Measurements from ENCODE around the gene PI4K2B. TPM values are rescaled to one million over a fixed set of nuclear protein-coding genes. Genes with fewer than 3 reads are reported as not detected.

PI4K2B gene
- total RNA-seq, 1 experiment from 2014 or later, result 10.3 TPM

GRCh38 chr4:25283948-25284347 is 50.1 kb downstream of the PI4K2B start:
- Histone ChIP-seq H4K5ac (ENCODE audit: insufficient read length, low read depth, low read length) (no peak overlapping the region), H2AFZ (ENCODE audit: low read length) (no peak overlapping the region), H4K20me1 (ENCODE audit: control insufficient read depth, insufficient read depth, insufficient read length) (no peaks in the 10 kb centered on the region), H2BK12ac (ENCODE audit: insufficient read length, low read depth, low read length) (no peak overlapping the region), H3K4me1 (ENCODE audit: insufficient read depth, low read length) (no peaks in the 10 kb centered on the region), H3K14ac (ENCODE audit: insufficient read depth, low read length) (no peak overlapping the region), H2BK120ac (ENCODE audit: low read depth, low read length, poor library complexity, severe bottlenecking) (no peak overlapping the region), H2AK5ac (ENCODE audit: insufficient read length, low read length) (no peak overlapping the region), H3K4me2 (ENCODE audit: insufficient read depth, insufficient read length, low read length) (no peak overlapping the region), H3K4ac (ENCODE audit: low read depth, low read length) (no peak overlapping the region), H3K23me2 (ENCODE audit: insufficient read length, low read depth, low read length, poor library complexity, severe bottlenecking) (no peaks in the 10 kb centered on the region), H3K18ac (ENCODE audit: insufficient read length, low read depth, low read length) (no peak overlapping the region), H4K91ac (ENCODE audit: insufficient read length, low read depth, low read length) (no peak overlapping the region), H3K27me3 (ENCODE audit: insufficient read depth, low read length) (no peaks in the 10 kb centered on the region), H3K23ac (ENCODE audit: insufficient read length, low read depth, low read length) (no peak overlapping the region), H2BK5ac (ENCODE audit: insufficient read length, low read length) (no peak overlapping the region), H3K9ac (ENCODE audit: extremely low read depth, insufficient read length, low read length) (no peak overlapping the region), H2BK20ac (ENCODE audit: low read depth, low read length, poor library complexity, severe bottlenecking) (no peak overlapping the region), H3K27ac (ENCODE audit: insufficient read length, low read depth, low read length) (no peak overlapping the region), H4K8ac (replicated peaks; ENCODE audit: insufficient read length, low read depth, low read length) (no peak overlapping the region), H2BK15ac (ENCODE audit: low read depth, low read length) (no peak overlapping the region), H3K56ac (ENCODE audit: insufficient read length, low read depth, low read length) (no peak overlapping the region), H3K79me1 (ENCODE audit: insufficient read depth, low read depth, low read length, poor library complexity, severe bottlenecking) (no peaks in the 10 kb centered on the region), H3T11ph (ENCODE audit: low read length) (no peak overlapping the region), H3K79me2 (ENCODE audit: insufficient read depth, low read length) (no peaks in the 10 kb centered on the region), H3K9me3 (ENCODE audit: control insufficient read depth, low read depth, low read length) (no peaks in the 10 kb centered on the region)
- DNase-seq, result no peak
- Mint-ChIP-seq H3K36me3 (ENCODE audit: insufficient read depth in 1 of 3, low read depth in 3 of 3) (peaks cover 0 to 12% (median 6%) of the 10 kb centered on the region in 3 experiments; a peak in 5 of 7 replicates), H3K27ac (no peak overlapping the region), H3K9me3 (peaks cover 7 to 9% of the 10 kb centered on the region in 2 experiments; a peak in 3 of 5 replicates), H3K4me3 (no peak overlapping the region), H3K27me3 (ENCODE audit: low read depth) (peaks cover 8% of the 10 kb centered on the region), H3K4me1 (no peaks in the 10 kb centered on the region)
- no CpG with 5 or more reads among the region's 3 CpGs for WGBS (ENCODE audit: extremely low coverage, insufficient read length, low lambda C conversion rate)
- TF ChIP-seq CTCF (conservative IDR thresholded peaks at IDR 0.05), result no peak

All from H9 (cell line).